Activated CD8-positive, alpha-beta memory T cell treated with anti-CD3 and anti-CD28 coated beads for 1 hour (primary cell): Measurements from ENCODE around the gene ANO1.

Experiments
- DNase-seq, 2 donors: peaks; one replicate each; pipeline ENCODE4 v3.0.0-alpha.2; 2020; ENCODE audit warnings: low read depth in 1 of 2; ENCODE audit errors: extremely low read depth in 1 of 2

ANO1 gene

GRCh38 chr11:70233511-70233934 is 155.4 kb downstream of the ANO1 start:
- no peak for DNase-seq

GRCh38 chr11:70233962-70234361 is 155.8 kb downstream of the ANO1 start:
- no peak for DNase-seq
